ENCODE results near the gene LIAS. TPM values are rescaled to one million over a fixed set of nuclear protein-coding genes. Genes with fewer than 3 reads are reported as not detected.
A peak's percentile ranks its signal among the peaks of the same experiment; 100 is the strongest.
"Not testable (repeated sequence)": the region's sequence is repeated elsewhere in the genome, so short reads cannot be mapped to it uniquely, and the experiment has no call there.

Gene LIAS
- total RNA-seq, 1 donor from 2014 or later: 36.2 TPM

DNA sequence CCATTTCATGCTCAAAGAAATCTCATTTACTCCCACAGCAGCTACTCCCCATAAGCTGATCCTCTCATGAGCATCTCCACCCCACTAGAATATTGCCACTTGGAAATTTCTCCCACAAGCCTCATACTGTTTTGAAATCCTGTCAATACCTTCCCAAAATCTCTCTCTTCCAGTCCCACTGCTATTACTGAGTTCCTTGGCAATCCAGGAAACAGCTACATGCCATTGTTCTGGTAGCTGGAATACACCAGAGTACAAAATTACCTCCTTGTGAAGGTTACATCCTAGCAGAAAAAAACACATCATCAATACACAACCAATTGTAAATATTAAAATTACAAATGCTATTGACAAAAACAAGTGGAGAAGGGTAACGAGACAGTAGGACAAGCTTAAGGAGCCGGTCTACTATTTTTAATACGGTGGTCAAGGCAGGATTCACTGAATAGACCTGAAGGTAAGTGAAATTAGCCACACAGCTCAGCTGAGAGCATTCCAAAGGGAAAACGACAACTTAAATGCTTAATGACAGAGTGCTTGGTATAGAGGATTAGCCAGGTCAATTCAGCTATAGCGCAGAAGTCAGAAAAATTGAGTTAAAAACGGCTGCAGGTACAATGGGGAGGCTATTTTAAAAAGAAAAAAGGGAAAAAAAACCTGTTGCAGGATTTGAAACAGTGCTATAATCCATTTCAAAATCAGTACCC, 6.5 kb upstream of the LIAS start:
- intact Hi-C loops (cut with micrococcal nuclease): no loop called here
- DNase-seq (no peak), ATAC-seq (no peak)

DNA sequence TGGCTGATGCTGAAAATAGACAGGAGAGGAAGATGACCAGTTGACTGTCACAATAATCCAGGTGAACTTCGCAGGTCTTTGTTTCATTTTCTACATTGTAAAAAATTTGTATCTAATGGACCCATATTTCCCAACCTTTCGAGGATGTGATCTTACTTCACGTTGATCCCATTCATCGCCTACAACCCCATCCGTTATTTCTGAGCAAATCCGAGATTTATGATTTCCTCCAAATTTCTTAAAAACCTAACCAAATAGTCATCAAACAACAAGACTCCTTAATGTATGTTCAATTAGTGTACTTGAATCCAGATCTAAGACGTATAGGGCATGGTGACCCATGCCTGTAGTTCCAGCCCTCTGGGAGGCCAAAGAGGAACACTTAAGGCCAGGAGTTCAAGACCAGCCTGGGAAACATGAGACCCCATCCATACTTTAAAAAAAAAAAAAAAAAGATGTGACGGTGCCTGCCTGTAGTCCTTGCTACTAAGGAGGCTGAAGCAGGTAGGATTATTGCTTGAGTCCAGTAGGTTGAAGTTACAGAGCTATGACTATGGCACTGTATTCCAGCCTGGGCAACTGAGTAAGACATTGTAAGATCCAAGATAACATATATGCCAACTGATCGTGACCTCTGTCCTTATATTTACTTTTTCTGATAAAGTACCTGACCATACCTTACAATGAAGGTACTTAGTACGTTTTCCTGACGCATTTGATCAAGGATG, 5.8 kb upstream of the LIAS start:
- DNase-seq (no peak), ATAC-seq (no peak)
- intact Hi-C loops (cut with micrococcal nuclease): no loop called here

DNA sequence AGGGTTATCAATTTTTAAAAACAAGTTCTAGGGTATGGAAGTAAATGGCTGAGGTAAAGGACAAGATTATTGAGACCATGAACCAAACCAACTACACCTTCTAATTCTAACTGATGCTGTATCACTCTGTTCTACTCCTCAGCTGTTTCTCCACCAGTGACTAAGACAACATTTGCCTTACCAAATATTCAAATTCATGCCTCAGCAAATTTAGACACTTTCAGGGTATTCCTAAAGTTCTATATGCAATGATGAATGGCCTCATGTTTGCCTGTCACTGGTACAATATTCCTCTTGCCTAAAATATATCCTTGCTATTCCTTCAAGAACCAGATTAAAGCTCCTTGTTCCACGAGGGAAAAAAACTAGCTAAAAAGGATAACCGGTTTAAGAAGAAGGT, 5.1 kb upstream of the LIAS start:
- intact Hi-C loops (cut with micrococcal nuclease): no loop called here
- ATAC-seq (no peak), DNase-seq (no peak)

DNA sequence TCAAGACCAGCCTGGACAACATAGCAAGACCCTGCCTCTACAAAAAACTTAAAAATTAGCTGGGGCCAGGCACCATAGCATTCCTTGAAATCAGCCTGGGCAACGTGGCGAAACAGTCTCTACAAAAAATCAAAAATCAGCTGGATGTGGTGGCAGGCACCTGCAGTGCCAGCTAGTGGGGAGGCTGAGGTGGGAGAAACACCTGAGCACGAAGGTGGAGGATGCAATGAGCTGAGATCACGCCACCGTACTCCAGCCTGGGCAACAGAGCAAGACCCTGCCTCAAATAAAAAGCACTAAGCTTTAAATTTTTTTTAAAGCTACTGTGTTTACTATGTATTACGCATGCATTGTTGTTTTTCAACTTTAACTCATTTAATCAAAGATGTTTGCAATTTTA, 3.4 kb upstream of the LIAS start:
- intact Hi-C loops (cut with micrococcal nuclease): no loop called here

DNA sequence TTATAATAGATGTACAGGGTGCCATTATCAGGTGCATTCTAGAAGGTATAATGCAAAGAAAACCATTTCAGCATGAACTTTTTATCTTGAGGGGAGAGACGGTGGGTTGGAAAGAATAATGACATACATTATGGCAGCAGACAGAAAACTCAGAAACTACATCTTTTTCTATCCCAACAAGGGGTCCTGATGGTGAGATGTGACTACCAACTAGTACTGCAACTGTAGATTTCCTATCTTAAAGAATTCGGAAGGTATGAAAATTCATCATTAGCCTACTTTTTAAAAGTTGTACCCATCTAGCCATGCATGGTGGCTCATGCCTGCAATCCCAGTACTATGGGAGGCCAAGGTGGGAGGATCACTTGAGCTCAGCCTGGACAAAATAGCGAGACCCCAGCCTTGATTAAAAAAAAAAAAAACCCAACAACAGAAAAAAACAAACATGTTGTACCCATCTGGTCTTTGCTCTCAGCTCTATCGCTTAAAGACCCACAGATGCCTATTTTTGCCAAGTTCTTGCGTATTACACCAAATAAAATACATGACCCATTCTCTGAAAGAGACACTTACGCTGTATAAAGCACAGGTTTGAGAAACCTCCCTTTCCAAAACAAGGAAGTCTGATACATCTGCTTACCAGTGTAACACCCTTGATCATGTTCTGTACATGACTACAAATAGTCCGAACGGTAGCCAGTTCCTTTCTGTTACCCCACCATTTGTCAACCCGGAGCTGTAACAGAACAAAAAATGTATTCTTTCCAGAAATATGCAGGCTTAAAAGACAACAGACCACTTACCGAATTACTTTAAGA, 1.7 kb upstream of the LIAS start:
- intact Hi-C loops (cut with micrococcal nuclease): no loop called here
- ATAC-seq (no peak), DNase-seq (no peak)

More for the DNA sequence above, 3.4 kb upstream of the LIAS start:
- ATAC-seq: no peak
- no peak for DNase-seq

DNA sequence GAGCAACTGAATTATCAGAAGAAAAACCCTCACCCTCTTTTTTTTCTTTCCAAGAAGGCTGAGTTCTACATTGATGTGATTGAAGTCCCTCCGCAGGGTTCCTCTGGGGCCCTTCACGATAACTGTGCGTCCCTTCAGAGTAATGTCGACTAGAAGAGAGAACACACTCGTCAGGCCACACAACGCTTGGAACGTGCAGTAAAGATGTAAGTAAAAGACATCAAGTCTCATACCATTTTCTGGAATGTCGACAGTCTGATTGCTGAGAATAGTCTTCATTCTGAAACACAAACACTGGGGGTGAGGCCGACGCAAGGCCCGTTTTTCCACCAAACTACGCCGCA, 723 bp upstream of the LIAS start:
- intact Hi-C loops (cut with micrococcal nuclease); DNase-seq: not testable (repeated sequence)
- peak; percentile 1 for ATAC-seq

DNA sequence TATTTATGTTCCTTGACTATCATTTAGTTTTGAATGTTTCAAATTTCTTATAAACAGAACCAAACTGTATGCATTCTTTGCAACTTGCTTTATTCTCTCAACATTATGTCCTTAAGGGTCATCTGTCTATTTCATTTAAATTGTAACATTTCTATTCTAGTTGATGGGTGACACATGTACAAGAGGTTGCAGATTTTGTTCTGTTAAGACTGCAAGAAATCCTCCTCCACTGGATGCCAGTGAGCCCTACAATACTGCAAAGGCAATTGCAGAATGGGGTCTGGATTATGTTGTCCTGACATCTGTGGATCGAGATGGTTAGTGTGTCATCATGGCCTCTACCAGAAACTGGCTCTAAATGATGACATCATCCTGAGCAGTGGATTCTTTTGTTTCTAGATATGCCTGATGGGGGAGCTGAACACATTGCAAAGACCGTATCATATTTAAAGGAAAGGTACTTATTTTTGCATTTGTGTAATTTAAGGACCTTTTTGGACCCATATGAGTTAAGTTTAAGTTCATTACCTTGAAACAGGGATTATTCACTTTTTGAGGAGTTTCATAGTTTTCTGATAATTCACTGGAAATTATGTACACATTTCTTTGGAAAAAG, 6.1 kb downstream of the LIAS start:
- intact Hi-C loops (cut with micrococcal nuclease): no loop called here
- no peak for ATAC-seq
- no peak for DNase-seq

DNA sequence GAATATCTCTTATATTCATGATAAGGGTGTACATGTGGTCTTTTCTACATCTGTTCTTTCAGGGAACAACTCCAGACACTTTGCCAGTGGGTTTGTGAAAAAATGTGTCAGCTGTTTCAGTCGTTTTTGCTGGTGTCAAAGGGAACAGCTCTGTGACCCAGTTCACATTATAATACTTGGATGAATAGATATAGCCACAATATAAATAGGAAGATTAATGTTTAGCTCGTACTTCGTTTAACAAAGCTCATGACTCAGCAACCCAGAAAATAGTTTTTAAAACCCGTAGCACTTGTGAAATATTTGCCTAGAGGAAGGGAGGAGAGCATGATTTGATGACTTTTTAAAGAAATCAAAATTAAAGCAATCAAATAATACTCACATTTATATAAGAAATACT, 7.9 kb downstream of the LIAS start:
- intact Hi-C loops (cut with micrococcal nuclease): no loop called here
- no peak for ATAC-seq

DNA sequence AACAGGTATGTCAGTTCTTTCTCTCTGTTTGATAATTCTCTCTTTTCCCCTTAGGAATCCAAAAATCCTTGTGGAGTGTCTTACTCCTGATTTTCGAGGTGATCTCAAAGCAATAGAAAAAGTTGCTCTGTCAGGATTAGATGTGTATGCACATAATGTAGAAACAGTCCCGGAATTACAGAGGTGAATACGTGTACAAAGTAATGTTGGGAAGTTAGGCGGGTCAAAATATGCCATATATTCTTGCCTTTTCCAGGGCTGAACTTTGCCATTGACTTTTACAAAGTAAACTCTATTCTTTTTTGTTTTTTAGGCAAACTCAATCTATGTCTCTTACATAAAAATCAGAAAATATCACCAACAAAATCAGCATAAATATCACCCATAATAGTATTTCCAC, 8.6 kb downstream of the LIAS start:
- ATAC-seq: no peak
- intact Hi-C loops (cut with micrococcal nuclease): no loop called here
- DNase-seq: no peak

More for the DNA sequence above, 7.9 kb downstream of the LIAS start:
- no peak for DNase-seq

DNA sequence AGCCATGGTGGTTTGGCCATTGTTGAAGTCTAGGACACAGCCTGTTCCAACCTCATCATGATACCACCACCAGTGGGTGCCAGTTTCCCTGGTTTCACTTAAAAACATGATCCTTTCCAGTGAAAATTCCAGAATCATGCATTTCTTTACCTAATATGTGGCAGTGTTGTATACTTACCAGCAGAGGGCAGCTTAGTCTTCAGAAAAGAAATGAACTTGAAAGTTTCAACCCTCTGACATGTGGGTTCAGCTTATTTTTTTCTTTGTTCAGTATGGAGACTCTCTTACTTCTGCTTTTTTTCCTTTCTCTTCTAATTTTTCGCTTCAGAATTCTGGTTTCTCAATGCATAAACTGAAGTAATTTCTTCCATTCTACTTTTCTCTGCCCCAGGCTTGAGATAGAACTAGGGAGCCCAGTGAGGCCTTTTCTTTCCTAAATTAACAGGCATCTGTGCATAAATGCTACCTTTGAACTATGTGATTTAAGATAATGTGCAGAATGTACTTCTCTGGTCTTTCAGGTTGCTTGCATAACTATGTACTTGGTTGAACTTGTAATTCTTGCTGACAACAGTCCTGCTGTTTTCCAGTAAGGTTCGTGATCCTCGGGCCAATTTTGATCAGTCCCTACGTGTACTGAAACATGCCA, 10.7 kb downstream of the LIAS start:
- no peak for DNase-seq
- intact Hi-C loops (cut with micrococcal nuclease): no loop called here
- peak; percentile 81 for ATAC-seq

DNA sequence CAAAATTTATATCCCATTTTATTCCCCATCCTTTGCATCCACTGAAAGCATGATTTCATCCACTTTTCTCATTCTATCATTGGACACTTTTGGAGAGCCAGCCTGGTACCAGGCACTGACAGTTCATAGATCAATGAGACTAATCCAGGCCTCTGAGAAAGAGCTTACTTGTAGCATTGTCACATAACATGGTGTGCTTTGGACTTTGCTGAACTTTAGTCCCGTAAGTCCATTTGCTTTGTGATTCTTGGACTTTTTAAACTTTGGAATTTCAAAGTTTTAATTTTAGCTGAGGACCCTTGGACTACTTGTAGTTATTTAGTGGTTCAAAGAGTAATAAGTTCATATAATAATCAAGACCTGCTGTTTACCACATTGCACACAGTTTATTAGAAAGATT, 11.5 kb downstream of the LIAS start:
- ATAC-seq (no peak), DNase-seq (no peak)
- intact Hi-C loops (cut with micrococcal nuclease): no loop called here

DNA sequence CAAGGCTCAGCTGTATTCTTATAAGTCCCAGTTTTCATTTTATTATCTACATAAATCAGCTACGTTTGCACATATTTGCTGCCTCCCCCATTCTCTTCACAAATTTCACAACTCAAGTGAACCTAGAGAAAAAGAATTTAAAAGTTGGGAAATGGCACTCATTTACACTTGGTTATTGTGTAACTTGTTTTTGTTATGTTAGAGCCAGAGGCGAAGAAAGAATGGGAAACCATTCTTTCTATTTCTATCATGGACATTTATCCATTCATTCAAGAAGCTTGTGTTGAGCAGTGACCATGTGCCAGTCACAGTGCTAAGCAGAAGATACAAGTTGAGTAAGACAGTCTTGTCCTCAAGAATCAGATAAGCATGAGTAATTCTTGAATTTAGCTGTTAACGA, 13.5 kb downstream of the LIAS start:
- ATAC-seq: no peak

DNA sequence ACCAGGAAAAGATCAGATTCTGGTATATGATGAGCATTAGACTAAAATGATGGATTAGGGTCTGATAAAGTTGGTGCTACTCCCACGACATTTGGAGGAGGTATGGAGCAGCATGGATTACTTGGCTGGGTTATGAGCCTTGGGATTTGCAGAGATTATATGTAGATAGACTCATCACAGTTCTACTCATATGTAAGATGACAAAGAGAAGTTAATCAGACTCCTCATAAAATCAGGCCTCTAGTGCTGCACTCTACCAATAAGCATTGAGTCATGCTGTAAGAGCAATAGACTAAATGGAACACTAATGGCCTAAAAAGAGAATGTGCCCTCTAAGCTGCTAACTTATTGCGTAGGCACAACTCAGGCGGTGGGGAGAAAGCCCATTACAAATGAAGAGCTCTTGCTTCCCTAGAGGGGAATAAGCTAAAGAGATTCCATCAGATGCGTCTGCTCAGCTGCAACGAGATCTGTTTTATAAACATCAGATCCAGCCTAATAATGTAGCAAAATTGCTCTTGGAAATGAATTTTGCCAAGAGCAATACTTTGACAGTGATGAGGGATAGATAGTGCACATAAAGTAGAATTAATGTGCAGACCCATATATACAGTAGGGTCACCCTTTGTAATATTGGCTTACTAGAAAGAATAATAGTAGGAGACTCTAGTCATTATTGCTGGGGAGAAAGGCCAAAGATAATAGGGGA, 17.5 kb downstream of the LIAS start:
- intact Hi-C loops (cut with micrococcal nuclease): no loop called here
- ATAC-seq: no peak

More for the DNA sequence above, 13.5 kb downstream of the LIAS start:
- intact Hi-C loops (cut with micrococcal nuclease): no loop called here
- DNase-seq: no peak

DNA sequence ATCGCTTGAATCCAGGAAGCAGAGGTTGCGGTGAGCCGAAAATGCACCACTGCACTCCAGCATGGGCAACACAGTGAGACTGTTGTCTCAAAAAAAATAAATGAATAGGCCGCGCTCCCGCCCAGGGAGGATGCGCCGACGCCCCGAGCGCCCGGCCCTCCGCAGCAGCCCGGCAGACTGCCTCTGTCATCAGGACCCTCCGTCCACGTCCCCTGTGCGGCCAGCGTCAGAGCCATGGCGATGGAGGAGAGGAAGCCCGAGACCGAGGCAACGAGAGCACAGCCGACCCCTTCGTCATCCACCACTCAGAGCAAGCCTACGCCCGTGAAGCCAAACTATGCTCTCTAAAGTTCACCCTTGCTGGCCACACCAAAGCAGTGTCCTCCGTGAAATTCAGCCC, 21.4 kb downstream of the LIAS start:
- ATAC-seq (no peak), DNase-seq (no peak)
- intact Hi-C loops (cut with micrococcal nuclease): no loop called here

More for the DNA sequence above, 17.5 kb downstream of the LIAS start:
- no peak for DNase-seq

DNA sequence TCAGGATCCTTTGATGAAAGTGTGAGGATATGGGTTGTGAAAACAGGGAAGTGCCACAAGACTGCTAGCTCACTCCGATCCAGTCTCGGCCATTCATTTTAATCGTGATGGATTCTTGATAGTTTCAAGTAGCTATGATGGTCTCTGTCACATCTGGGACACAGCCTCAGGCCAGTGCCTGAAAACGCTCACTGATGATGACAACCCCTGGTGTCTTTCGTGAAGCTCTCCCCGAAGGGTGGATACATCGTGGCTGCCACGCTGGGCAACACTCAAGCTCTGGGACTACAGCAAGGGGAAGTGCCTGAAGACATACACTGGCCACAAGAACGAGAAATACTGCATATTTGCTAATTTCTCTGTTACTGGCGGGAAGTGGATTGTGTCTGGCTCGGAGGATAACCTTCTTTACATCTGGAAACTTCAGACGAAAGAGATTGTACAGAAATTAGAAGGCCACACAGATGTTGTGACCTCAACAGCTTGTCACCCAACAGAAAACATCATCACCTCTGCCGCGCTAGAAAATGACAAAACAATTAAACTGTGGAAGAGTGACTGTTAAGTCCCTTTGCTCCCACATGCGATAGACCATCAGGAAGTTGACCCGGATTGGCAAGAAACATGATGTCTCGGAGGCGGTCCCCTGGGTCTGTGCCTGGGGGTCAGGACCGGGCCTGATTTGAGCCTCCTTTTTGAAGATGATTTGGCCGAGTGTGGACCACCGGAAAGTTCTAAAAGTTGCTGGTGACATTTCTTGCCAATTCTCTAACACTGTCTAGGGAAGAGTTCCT, 22.2 kb downstream of the LIAS start:
- DNase-seq (no peak), ATAC-seq (no peak)
- intact Hi-C loops (cut with micrococcal nuclease): no loop called here

DNA sequence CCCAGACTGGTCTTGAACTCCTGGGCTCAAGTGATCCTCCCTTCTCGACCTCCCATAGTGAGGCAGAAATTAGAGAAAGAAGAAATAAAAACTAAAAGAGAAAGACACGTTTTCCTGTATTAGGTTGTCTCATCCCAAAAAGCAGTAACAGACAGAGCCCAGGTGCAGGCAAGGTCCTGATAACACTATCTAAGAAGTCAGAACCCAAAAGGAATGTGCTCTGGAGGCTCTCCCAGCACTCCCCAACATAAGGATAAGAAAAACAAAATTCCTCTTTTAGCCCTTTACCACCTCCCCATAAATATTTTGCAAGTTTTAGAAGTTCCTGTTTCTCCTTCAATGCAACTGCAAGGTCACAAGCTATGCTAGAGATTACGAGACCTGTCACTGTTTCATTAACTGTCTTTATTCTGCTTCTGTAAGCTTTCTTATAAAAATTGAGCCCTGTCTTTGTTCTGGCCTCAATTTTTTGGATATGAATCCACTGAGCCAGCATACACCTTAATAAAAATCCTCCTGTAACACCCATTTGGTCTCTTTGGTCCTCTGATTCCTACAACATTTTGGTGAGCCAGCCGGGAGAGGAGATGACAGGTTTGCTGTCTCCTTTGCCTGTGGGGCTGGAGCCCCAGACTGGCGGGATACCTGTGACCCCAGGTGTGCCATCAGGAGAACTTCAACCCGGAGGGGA, 25.9 kb downstream of the LIAS start:
- intact Hi-C loops (cut with micrococcal nuclease): no loop called here
- ATAC-seq (no peak), DNase-seq (no peak)

DNA sequence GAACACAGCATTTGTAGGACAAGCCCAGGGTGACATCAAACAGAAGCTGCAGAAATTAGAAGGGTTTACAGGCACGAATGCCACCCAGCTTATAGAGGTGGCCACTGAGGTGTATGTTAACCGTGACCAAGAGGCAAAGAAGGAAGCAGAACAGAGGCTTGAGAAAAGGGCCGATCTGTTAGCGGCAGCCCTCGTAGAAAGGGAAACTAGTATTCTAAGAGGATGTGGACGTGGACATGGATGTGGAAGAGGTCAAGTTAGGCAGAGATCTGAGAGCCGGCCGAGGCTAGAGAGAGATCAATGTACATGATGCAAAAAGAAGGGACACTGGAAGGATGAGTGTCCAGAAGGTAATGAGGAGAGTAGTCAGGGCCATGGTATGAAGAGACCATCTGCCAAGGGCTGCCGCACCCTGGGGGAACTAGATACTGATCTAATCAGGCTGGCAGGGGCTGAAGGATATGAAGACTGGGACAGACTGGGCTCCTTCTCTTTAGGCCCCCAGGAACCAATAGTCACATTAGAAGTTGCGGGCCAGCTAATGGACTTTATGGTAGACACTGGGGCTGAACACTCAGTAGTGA, 27.5 kb downstream of the LIAS start:
- ATAC-seq (no peak), DNase-seq (no peak)
- intact Hi-C loops (cut with micrococcal nuclease): no loop called here
